Colonic mucosa (tissue), 4 donors: ENCODE measurements around the gene KIF24. TPM values are rescaled to one million over a fixed set of nuclear protein-coding genes. Genes with fewer than 3 reads are reported as not detected.

ENCODE experiments used
- DNase-seq: peaks from one replicate; pipeline ENCODE4 v3.0.0-alpha.2; 2020
- H3K27ac ChIP-seq: fragments of 200-600 bp; one replicate; pipeline ENCODE4 v1.8.0; 2021
- H3K27me3 ChIP-seq: fragments of 200-600 bp; one replicate; pipeline ENCODE4 v1.8.0; 2021
- H3K36me3 ChIP-seq: fragments of 200-600 bp; one replicate; pipeline ENCODE4 v1.8.0; 2021
- H3K4me1 ChIP-seq: fragments of 200-600 bp; one replicate; pipeline ENCODE4 v1.8.0; 2021; ENCODE audit warnings: mild to moderate bottlenecking
- H3K4me3 ChIP-seq: fragments of 200-600 bp; one replicate; pipeline ENCODE4 v1.8.0; 2021
- H3K9ac ChIP-seq, 2 donors: one replicate each; pipeline ENCODE4 v1.7.0; 2013; ENCODE audit warnings: control low read depth in 2 of 2, low read depth in 2 of 2, low read length in 2 of 2
- H3K9me3 ChIP-seq: fragments of 200-600 bp; one replicate; pipeline ENCODE4 v1.8.0; 2021
- CTCF ChIP-seq: fragments of 200-600 bp; IDR thresholded peaks from one replicate; pipeline ENCODE4 v1.8.0; 2022; ENCODE audit warnings: antibody characterized with exemption, mild to moderate bottlenecking
- intact Hi-C: fragments of 100-400 bp; cut with DNase I; formaldehyde crosslinking; loops from one replicate; pipeline ENCODE4 v1.14.1; 2022
- total RNA-seq, 2 donors: library from RNA; stranded (reverse); fragmentation: NEBNext Ultra II Directional in 1 of 2; extraction: Animal tissue kit (Norgen Biotek cat#: 25700) in 1 of 2; gene quantifications; one replicate each; pipeline ENCODE4 v1.2.1, GENCODE V29; 2021
- donor health status: healthy.
- donor health status: DM: no; HTN: no; CAD: no.
- donor health status: DM: no; HTN: no; CAD: no.

Gene KIF24
- total RNA-seq, 2 donors from 2014 or later = 2.2 to 7.3 TPM

- peak overlapping the region; percentile 75 to 97 for H3K9ac ChIP-seq
- DNase-seq = peak; percentile 70
- intact Hi-C loops = loop anchor here (5.0 kb wide), 1 partner anchor 119 kb away; no protein-coding TSS in a partner anchor
These were observed 47.0 kb upstream of the KIF24 start for GRCh38 chr9:34375901-34376595.

GRCh38 chr9:34374905-34375552 lies 46.0 kb upstream of the KIF24 start:
- Histone ChIP-seq H3K4me1 (peaks cover 2% of the 10 kb centered on the region), H3K4me3 (peak overlapping the region; percentile 63), H3K9me3 (no peaks in the 10 kb centered on the region), H3K9ac (peak overlapping the region; percentile 75 to 97), H3K27ac (peak overlapping the region; percentile 94), H3K36me3 (no peaks in the 10 kb centered on the region), H3K27me3 (no peaks in the 10 kb centered on the region)
- TF ChIP-seq CTCF = no peak
- intact Hi-C loops = loop anchor here (5.0 kb wide), 1 partner anchor 118 kb away; no protein-coding TSS in a partner anchor
- DNase-seq = peak; percentile 87

More at GRCh38 chr9:34375901-34376595, 47.0 kb upstream of the KIF24 start:
- Histone ChIP-seq H3K4me1 (peaks cover 8% of the 10 kb centered on the region), H3K27me3 (no peaks in the 10 kb centered on the region), H3K27ac (peak overlapping the region; percentile 94), H3K4me3 (peak overlapping the region; percentile 63), H3K36me3 (no peaks in the 10 kb centered on the region), H3K9me3 (no peaks in the 10 kb centered on the region)
- TF ChIP-seq CTCF = no peak

- no peak overlapping the region for H3K4me3 ChIP-seq
- intact Hi-C loops = no loop called here
These were observed 45.3 kb upstream of the KIF24 start for GRCh38 chr9:34374339-34374738.

GRCh38 chr9:34373749-34374148 lies 44.7 kb upstream of the KIF24 start:
- no peaks in the 10 kb centered on the region for H3K4me1 ChIP-seq

More at GRCh38 chr9:34374339-34374738, 45.3 kb upstream of the KIF24 start:
- no peak for TF ChIP-seq CTCF
- H3K9ac ChIP-seq = no peak overlapping the region
- H3K27ac ChIP-seq = peak overlapping the region; percentile 94
- H3K4me1 ChIP-seq = no peaks in the 10 kb centered on the region
- H3K36me3 ChIP-seq = no peaks in the 10 kb centered on the region
- DNase-seq = no peak
- no peaks in the 10 kb centered on the region for H3K9me3 ChIP-seq
- H3K27me3 ChIP-seq = no peaks in the 10 kb centered on the region

More at GRCh38 chr9:34373749-34374148, 44.7 kb upstream of the KIF24 start:
- intact Hi-C loops = no loop called here
- DNase-seq = no peak
- H3K27ac ChIP-seq = no peak overlapping the region
- no peak for TF ChIP-seq CTCF
- no peaks in the 10 kb centered on the region for H3K27me3 ChIP-seq
- no peak overlapping the region for H3K9ac ChIP-seq
- no peaks in the 10 kb centered on the region for H3K36me3 ChIP-seq
- H3K4me3 ChIP-seq = no peak overlapping the region
- H3K9me3 ChIP-seq = no peaks in the 10 kb centered on the region
